ENCODE measurements around the gene ZNF567. TPM values are rescaled to one million over a fixed set of nuclear protein-coding genes. Genes with fewer than 3 reads are reported as not detected.

Gene ZNF567
- total and polyA plus RNA-seq, 2 donors (not counting 1 experiment from before 2014, with no cell fraction given): 5.6 to 6.9 TPM

GRCh38 chr19:36685835-36686234, 1.6 kb upstream of the ZNF567 start:
- Histone ChIP-seq H2AFZ (ENCODE audit: low read length) (no peak overlapping the region), H3K79me2 (ENCODE audit: control insufficient read depth, insufficient read depth, low read length) (peaks cover 17% of the 10 kb centered on the region), H3K4me1 (ENCODE audit: control insufficient read depth, extremely low read depth, insufficient read depth, low read length) (peaks cover 2% of the 10 kb centered on the region), H3K27me3 (ENCODE audit: control insufficient read depth, insufficient read depth, low read length) (no peaks in the 10 kb centered on the region), H3K9me3 (ENCODE audit: control insufficient read depth, insufficient read depth, low read depth, low read length) (no peaks in the 10 kb centered on the region), H3K4me2 (ENCODE audit: extremely low read depth, insufficient read depth, low read length) (peak overlapping the region; percentile 100), H3K27ac (ENCODE audit: insufficient read depth, low read length) (no peak overlapping the region), H3K9ac (ENCODE audit: insufficient read depth, low read length) (no peak overlapping the region), H3K36me3 (ENCODE audit: control insufficient read depth, insufficient read depth, low read length) (no peaks in the 10 kb centered on the region), H3K4me3 (replicated peaks in 1 of 4; ENCODE audit: control extremely low read depth in 1 of 4, insufficient read depth in 1 of 4, low read depth in 3 of 4, low read length in 4 of 4) (peak overlapping the region in 1 of 4 experiments; percentile 79), H4K20me1 (ENCODE audit: control insufficient read depth, extremely low read depth, insufficient read depth, low read length) (no peaks in the 10 kb centered on the region)
- no peak for DNase-seq (ENCODE audit: low read depth in 2 of 2)
- no peak for TF ChIP-seq CTCF (conservative IDR thresholded peaks at IDR 0.05 in 1 of 2, IDR thresholded peaks at IDR 0.05 in 1 of 2; ENCODE audit: low read depth in 1 of 2, low read length in 2 of 2)
- TF ChIP-seq EZH2 (IDR thresholded peaks at IDR 0.05; ENCODE audit: low read length, missing control alignments): no peak

- Histone ChIP-seq H3K79me2 (ENCODE audit: control insufficient read depth, insufficient read depth, low read length) (peaks cover 17% of the 10 kb centered on the region), H3K9ac (ENCODE audit: insufficient read depth, low read length) (peak overlapping the region; percentile 69), H3K4me1 (ENCODE audit: control insufficient read depth, extremely low read depth, insufficient read depth, low read length) (peaks cover 2% of the 10 kb centered on the region), H3K4me3 (replicated peaks in 1 of 4; ENCODE audit: control extremely low read depth in 1 of 4, insufficient read depth in 1 of 4, low read depth in 3 of 4, low read length in 4 of 4) (peak overlapping the region; percentile 79 to 100 (median 92)), H3K27ac (ENCODE audit: insufficient read depth, low read length) (peak overlapping the region; percentile 69), H2AFZ (ENCODE audit: low read length) (peak overlapping the region; percentile 100), H3K27me3 (ENCODE audit: control insufficient read depth, insufficient read depth, low read length) (no peaks in the 10 kb centered on the region), H4K20me1 (ENCODE audit: control insufficient read depth, extremely low read depth, insufficient read depth, low read length) (no peaks in the 10 kb centered on the region), H3K36me3 (ENCODE audit: control insufficient read depth, insufficient read depth, low read length) (no peaks in the 10 kb centered on the region), H3K4me2 (ENCODE audit: extremely low read depth, insufficient read depth, low read length) (peak overlapping the region; percentile 100), H3K9me3 (ENCODE audit: control insufficient read depth, insufficient read depth, low read depth, low read length) (no peaks in the 10 kb centered on the region)
- TF ChIP-seq CTCF (conservative IDR thresholded peaks at IDR 0.05 in 1 of 2, IDR thresholded peaks at IDR 0.05 in 1 of 2; ENCODE audit: low read depth in 1 of 2, low read length in 2 of 2) (no peak), EZH2 (IDR thresholded peaks at IDR 0.05; ENCODE audit: low read length, missing control alignments) (no peak)
- DNase-seq (ENCODE audit: low read depth in 2 of 2): peak in 1 of 2 donors; percentile 12
Observed at GRCh38 chr19:36686365-36687213, 823 bp upstream of the ZNF567 start.

- Histone ChIP-seq H3K4me1 (ENCODE audit: control insufficient read depth, extremely low read depth, insufficient read depth, low read length) (peaks cover 2% of the 10 kb centered on the region), H3K27ac (ENCODE audit: insufficient read depth, low read length) (peak overlapping the region; percentile 56), H3K9ac (ENCODE audit: insufficient read depth, low read length) (peak overlapping the region; percentile 75), H3K4me2 (ENCODE audit: extremely low read depth, insufficient read depth, low read length) (peak overlapping the region; percentile 61), H3K79me2 (ENCODE audit: control insufficient read depth, insufficient read depth, low read length) (peaks cover 17% of the 10 kb centered on the region), H2AFZ (ENCODE audit: low read length) (peak overlapping the region; percentile 95), H3K36me3 (ENCODE audit: control insufficient read depth, insufficient read depth, low read length) (no peaks in the 10 kb centered on the region), H3K4me3 (replicated peaks in 1 of 4; ENCODE audit: control extremely low read depth in 1 of 4, insufficient read depth in 1 of 4, low read depth in 3 of 4, low read length in 4 of 4) (peak overlapping the region; percentile 79 to 100 (median 92)), H3K9me3 (ENCODE audit: control insufficient read depth, insufficient read depth, low read depth, low read length) (no peaks in the 10 kb centered on the region), H4K20me1 (ENCODE audit: control insufficient read depth, extremely low read depth, insufficient read depth, low read length) (no peaks in the 10 kb centered on the region), H3K27me3 (ENCODE audit: control insufficient read depth, insufficient read depth, low read length) (no peaks in the 10 kb centered on the region)
- no peak for DNase-seq (ENCODE audit: low read depth in 2 of 2)
- no peak for TF ChIP-seq CTCF (conservative IDR thresholded peaks at IDR 0.05 in 1 of 2, IDR thresholded peaks at IDR 0.05 in 1 of 2; ENCODE audit: low read depth in 1 of 2, low read length in 2 of 2)
- no peak for TF ChIP-seq EZH2 (IDR thresholded peaks at IDR 0.05; ENCODE audit: low read length, missing control alignments)
Observed at GRCh38 chr19:36688058-36688457, 646 bp downstream of the ZNF567 start.
